Fibroblast of pulmonary artery (primary cell): ENCODE measurements around the gene KCNMA1.

Source experiments
- DNase-seq: peaks from one replicate; pipeline ENCODE4 v3.0.0-alpha.2; 2010; ENCODE audit warnings: low read depth
- H3K4me3 ChIP-seq: replicated peaks from 2 replicates; pipeline ENCODE4 v1.5.1; 2011; ENCODE audit warnings: low read depth, mild to moderate bottlenecking, control low read depth, low read length, moderate library complexity
- CTCF ChIP-seq: IDR thresholded peaks from 2 replicates; pipeline ENCODE4 v1.5.1; 2011; ENCODE audit warnings: mild to moderate bottlenecking, control low read depth, low read length, inconsistent platforms; ENCODE audit errors: missing control alignments

KCNMA1 gene

GRCh38 chr10:77068272-77068671 is 569.3 kb downstream of the KCNMA1 start:
- no peak for DNase-seq
- TF ChIP-seq CTCF: no peak
- H3K4me3 ChIP-seq: no peak overlapping the region

DNA sequence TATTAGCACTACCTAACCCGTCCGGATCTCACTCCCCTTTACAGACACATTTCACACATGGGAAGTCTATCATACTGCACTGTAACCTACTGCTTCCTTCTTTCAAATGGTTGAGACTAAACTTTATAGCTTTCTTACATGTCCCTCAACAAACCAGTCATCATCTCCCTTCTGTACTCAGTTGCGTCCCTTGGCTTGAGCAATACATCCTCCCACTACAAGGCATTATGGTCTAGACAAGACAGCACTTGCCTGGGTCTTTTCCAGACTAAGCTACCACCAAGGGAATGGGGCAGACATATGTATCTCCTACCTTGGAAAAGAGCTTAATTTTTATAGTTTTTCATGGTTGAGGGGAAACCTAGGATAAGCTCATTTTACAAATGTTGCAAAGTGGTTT is 575.2 kb downstream of the KCNMA1 start:
- DNase-seq: no peak
- H3K4me3 ChIP-seq: no peak overlapping the region
- no peak for TF ChIP-seq CTCF

- no peak for DNase-seq
- TF ChIP-seq CTCF: no peak
- no peak overlapping the region for H3K4me3 ChIP-seq
Observed at GRCh38 chr10:77060913-77061312, 576.7 kb downstream of the KCNMA1 start.

- no peak overlapping the region for H3K4me3 ChIP-seq
- no peak for DNase-seq
- no peak for TF ChIP-seq CTCF
Observed at GRCh38 chr10:77056650-77057049, 581.0 kb downstream of the KCNMA1 start.

- no peak overlapping the region for H3K4me3 ChIP-seq
- DNase-seq: no peak
- TF ChIP-seq CTCF: no peak
Observed at GRCh38 chr10:77052593-77052992, 585.0 kb downstream of the KCNMA1 start.

DNA sequence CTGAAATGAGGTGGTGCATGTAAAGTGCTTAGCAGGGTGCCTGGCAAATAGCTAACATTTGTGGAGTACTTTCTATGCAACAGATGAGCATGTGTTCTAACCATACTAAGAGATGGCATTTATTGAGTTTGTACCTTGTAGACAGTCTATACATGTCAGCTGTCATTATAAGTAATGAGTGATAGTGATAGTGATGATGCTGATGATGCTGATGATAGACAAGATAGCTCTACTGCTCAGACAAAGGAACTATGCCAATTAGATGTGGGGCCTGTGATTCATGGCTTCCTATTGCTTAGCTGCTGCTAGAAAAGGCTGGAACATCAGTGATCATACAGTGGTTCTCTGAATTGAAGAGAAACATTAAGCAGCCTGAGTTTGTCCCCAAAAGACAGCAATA is 585.8 kb downstream of the KCNMA1 start:
- no peak for TF ChIP-seq CTCF

GRCh38 chr10:77049896-77050295 is 587.7 kb downstream of the KCNMA1 start:
- no peak overlapping the region for H3K4me3 ChIP-seq
- no peak for TF ChIP-seq CTCF
- peak; percentile 36 for DNase-seq

More for the DNA sequence above, 585.8 kb downstream of the KCNMA1 start:
- no peak overlapping the region for H3K4me3 ChIP-seq
- no peak for DNase-seq
